ENCODE data around the gene SEPTIN2. TPM values are rescaled to one million over a fixed set of nuclear protein-coding genes. Genes with fewer than 3 reads are reported as not detected.
A peak's percentile ranks its signal among the peaks of the same experiment; 100 is the strongest.

SEPTIN2 gene
- total RNA-seq, 1 experiment from 2014 or later = 445 TPM

DNA sequence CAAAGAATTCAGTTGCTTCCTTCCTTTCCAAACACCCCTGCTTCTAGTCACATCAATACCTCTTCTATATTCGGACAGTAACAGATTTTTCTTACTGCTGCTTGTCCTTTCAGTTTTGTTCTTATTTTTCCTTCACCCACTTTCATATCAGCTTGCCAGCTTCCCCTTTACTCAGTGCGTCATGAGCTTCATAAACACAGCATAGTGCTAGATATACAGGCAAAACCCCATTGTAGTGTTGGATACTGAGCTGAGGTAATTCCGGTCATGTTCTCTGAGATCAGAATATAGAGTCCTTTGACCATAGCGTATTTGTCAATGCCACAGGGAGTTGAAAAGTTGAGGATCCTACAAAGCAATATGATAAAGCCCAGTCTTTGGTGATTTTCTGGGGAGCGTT lies 42.7 kb downstream of the SEPTIN2 start:
- H3K27me3 Mint-ChIP-seq (ENCODE audit: unreplicated experiment) = no peaks in the 10 kb centered on the region
- no peak overlapping the region for H3K27ac Mint-ChIP-seq (ENCODE audit: unreplicated experiment)
- H3K4me1 Mint-ChIP-seq (ENCODE audit: low read depth, unreplicated experiment) = peaks cover 78% of the 10 kb centered on the region
- H3K4me3 Mint-ChIP-seq (ENCODE audit: low read depth, unreplicated experiment) = peak overlapping the region; percentile 79
- BruUV-seq (replicated peaks) = no TSS peak
- CTCF ChIA-PET = interaction anchor here (1.3 to 2.0 kb wide), 2 partner anchors 10 to 34 kb away, joined by 6 to 7 read pairs; no protein-coding TSS in a partner anchor
- no peaks in the 10 kb centered on the region for H3K9me3 Mint-ChIP-seq (ENCODE audit: low read depth, unreplicated experiment)
- no peak for DNase-seq
- intact Hi-C loops (cut with micrococcal nuclease; ENCODE audit: unreplicated experiment) = loop anchor here (2.0 to 5.0 kb wide), 2 partner anchors 16 to 34 kb away; no protein-coding TSS in a partner anchor
- no peak for TF ChIP-seq CTCF (IDR thresholded peaks at IDR 0.05; ENCODE audit: unreplicated experiment)
- H3K36me3 Mint-ChIP-seq (ENCODE audit: insufficient read depth, unreplicated experiment) = peaks cover 42% of the 10 kb centered on the region

- H3K27ac Mint-ChIP-seq (ENCODE audit: unreplicated experiment) = no peak overlapping the region
- DNase-seq = no peak
- H3K9me3 Mint-ChIP-seq (ENCODE audit: low read depth, unreplicated experiment) = no peaks in the 10 kb centered on the region
- TF ChIP-seq CTCF (IDR thresholded peaks at IDR 0.05; ENCODE audit: unreplicated experiment) = no peak
- peaks cover 75% of the 10 kb centered on the region for H3K4me1 Mint-ChIP-seq (ENCODE audit: low read depth, unreplicated experiment)
- CTCF ChIA-PET = interaction anchor here (0.5 to 2.0 kb wide), 3 partner anchors 14 to 69 kb away, joined by 5 to 7 read pairs (median 6); no protein-coding TSS in a partner anchor
- peaks cover 31% of the 10 kb centered on the region for H3K36me3 Mint-ChIP-seq (ENCODE audit: insufficient read depth, unreplicated experiment)
- BruUV-seq (replicated peaks) = no TSS peak
- peak overlapping the region; percentile 5 for H3K4me3 Mint-ChIP-seq (ENCODE audit: low read depth, unreplicated experiment)
- intact Hi-C loops (cut with micrococcal nuclease; ENCODE audit: unreplicated experiment) = loop anchor here (2.0 to 5.0 kb wide), 2 partner anchors 15 to 33 kb away; no protein-coding TSS in a partner anchor
- no peaks in the 10 kb centered on the region for H3K27me3 Mint-ChIP-seq (ENCODE audit: unreplicated experiment)
Observed at GRCh38 chr2:241359481-241360045, 43.8 kb downstream of the SEPTIN2 start.

DNA sequence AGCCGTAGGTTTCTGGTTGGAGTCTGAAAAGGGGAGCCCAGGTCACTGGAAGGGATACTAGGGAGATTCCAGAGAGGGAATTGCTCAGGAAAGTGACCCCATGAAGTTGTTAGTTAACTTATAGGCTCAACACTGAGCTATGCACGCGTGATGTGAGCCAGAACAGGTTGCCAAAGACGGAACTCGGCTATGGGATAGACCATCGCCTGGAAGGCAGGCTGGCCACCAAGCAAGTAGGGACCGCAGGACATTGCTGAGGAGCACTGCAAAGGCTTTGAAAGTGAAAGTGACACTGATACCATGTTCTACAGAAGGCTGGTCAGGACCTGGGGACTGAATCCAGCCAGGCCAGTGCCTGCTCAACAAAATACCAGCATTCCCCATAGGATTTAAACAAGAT lies 47.7 kb downstream of the SEPTIN2 start:
- no TSS peak for BruUV-seq (replicated peaks)
- CTCF ChIA-PET = interaction anchor here (1.0 to 2.2 kb wide), 2 partner anchors 11 to 28 kb away, joined by 3 to 11 read pairs; no protein-coding TSS in a partner anchor
- intact Hi-C loops (cut with micrococcal nuclease; ENCODE audit: unreplicated experiment) = no loop called here
- DNase-seq = peak; percentile 32
- peak overlapping the region; percentile 64 for H3K4me3 Mint-ChIP-seq (ENCODE audit: low read depth, unreplicated experiment)
- peaks cover 4% of the 10 kb centered on the region for H3K36me3 Mint-ChIP-seq (ENCODE audit: insufficient read depth, unreplicated experiment)
- H3K9me3 Mint-ChIP-seq (ENCODE audit: low read depth, unreplicated experiment) = no peaks in the 10 kb centered on the region
- H3K27me3 Mint-ChIP-seq (ENCODE audit: unreplicated experiment) = no peaks in the 10 kb centered on the region
- H3K4me1 Mint-ChIP-seq (ENCODE audit: low read depth, unreplicated experiment) = peaks cover 76% of the 10 kb centered on the region
- TF ChIP-seq CTCF (IDR thresholded peaks at IDR 0.05; ENCODE audit: unreplicated experiment) = no peak
- peak overlapping the region; percentile 10 for H3K27ac Mint-ChIP-seq (ENCODE audit: unreplicated experiment)

- Mint-ChIP-seq H3K27me3 (ENCODE audit: unreplicated experiment) (no peaks in the 10 kb centered on the region), H3K9me3 (ENCODE audit: low read depth, unreplicated experiment) (no peaks in the 10 kb centered on the region), H3K36me3 (ENCODE audit: insufficient read depth, unreplicated experiment) (peaks cover 4% of the 10 kb centered on the region), H3K4me1 (ENCODE audit: low read depth, unreplicated experiment) (peaks cover 75% of the 10 kb centered on the region), H3K27ac (ENCODE audit: unreplicated experiment) (no peak overlapping the region), H3K4me3 (ENCODE audit: low read depth, unreplicated experiment) (no peak overlapping the region)
- no peak for DNase-seq
- no peak for TF ChIP-seq CTCF (IDR thresholded peaks at IDR 0.05; ENCODE audit: unreplicated experiment)
- CTCF ChIA-PET = interaction anchor here (2.2 kb wide), 1 partner anchor 10 kb away, joined by 11 read pairs; no protein-coding TSS in a partner anchor
- no TSS peak for BruUV-seq (replicated peaks)
- intact Hi-C loops (cut with micrococcal nuclease; ENCODE audit: unreplicated experiment) = no loop called here
Observed at GRCh38 chr2:241364781-241365180, 49.1 kb downstream of the SEPTIN2 start.

Data from Calu3 (cell line).